Psoas muscle (tissue), 8 donors: ENCODE measurements around the gene C16orf87. TPM values are rescaled to one million over a fixed set of nuclear protein-coding genes. Genes with fewer than 3 reads are reported as not detected.

Experiments
- ATAC-seq, 4 donors: fragments of 200-7000 bp; cut with Tn5 transposase; one replicate each; pipeline ENCODE4 v1.9.1; 2020; ENCODE audit warnings: moderate library complexity in 3 of 4, mild to moderate bottlenecking in 2 of 4
- DNase-seq, 2 donors: peaks; one replicate each; pipeline ENCODE4 v3.0.0-alpha.2; 2020
- H3K27ac ChIP-seq: fragments of 200-600 bp; one replicate; pipeline ENCODE4 v1.8.0; 2022
- H3K27me3 ChIP-seq, 3 donors: fragments of 200-600 bp in 1 of 3; one replicate each; pipeline versions ENCODE4 v1.6.1 to v1.8.0; 2013 to 2022; ENCODE audit warnings: low read length in 2 of 3, mild to moderate bottlenecking in 2 of 3, moderate library complexity in 1 of 3; ENCODE audit not compliant: insufficient read depth in 3 of 3
- H3K36me3 ChIP-seq, 2 donors: fragments of 200-600 bp in 1 of 2; one replicate each; pipeline versions ENCODE4 v1.6.1 to v1.8.0; 2013 to 2022; ENCODE audit warnings: low read depth in 1 of 2, mild to moderate bottlenecking in 1 of 2, moderate library complexity in 1 of 2; ENCODE audit not compliant: insufficient read depth in 1 of 2
- H3K4me1 ChIP-seq: fragments of 200-600 bp; one replicate; pipeline ENCODE4 v1.8.0; 2022
- H3K4me3 ChIP-seq: fragments of 200-600 bp; one replicate; pipeline ENCODE4 v1.8.0; 2022; ENCODE audit warnings: mild to moderate bottlenecking
- H3K9me3 ChIP-seq: fragments of 200-600 bp; one replicate; pipeline ENCODE4 v1.8.0; 2022
- CTCF ChIP-seq: fragments of 200-600 bp; IDR thresholded peaks from one replicate; pipeline ENCODE4 v1.8.0; 2022; ENCODE audit warnings: antibody characterized with exemption
- WGBS, 3 donors: extraction: QIAGEN DNeasy Blood & Tissue Kit; methylation state at CpG; one replicate each; pipeline versions ENCODE4 v1.1.6 to v1.1.7; 2013; 5-methylcytosine and 5-hydroxymethylcytosine counted together
- intact Hi-C, 2 donors: fragments of 100-400 bp; cut with DNase I; formaldehyde crosslinking; loops; one replicate each; pipeline versions ENCODE4 v1.11.0 to v1.14.2; 2022
- polyA plus RNA-seq, 3 donors: library from polyadenylated mRNA; stranded (reverse); fragments of 200-250 nt; gene quantifications; one replicate each; pipeline ENCODE4 v1.2.3, GENCODE V29; 2013
- total RNA-seq, 4 donors: library from RNA; stranded (reverse); fragmentation: NEBNext Ultra II Directional in 2 of 4; extraction: Animal tissue kit (Norgen Biotek cat#: 25700) in 2 of 4; gene quantifications; one replicate each; pipeline versions ENCODE4 v1.2.1 to v1.2.4, GENCODE V29; 2021 to 2023
- donor health status: healthy with polysubstance abuse.
- donor health status: DM: no; HTN: no; CAD: no; lungs with moderate emphysema.
- donor health status: Bipolar disorder and iron deficiency.
- donor health status: healthy.
- donor health status: DM: yes; HTN: yes; CAD: no.
- donor health status: DM: no; HTN: no; CAD: no.
- donor health status: DM: no; HTN: no; CAD: no.
- donor health status: DM: yes; HTN: yes; CAD: no.

The C16orf87 gene
- total and polyA plus RNA-seq, 7 donors = 5.8 to 29.4 (median 20.1) TPM

GRCh38 chr16:46852130-46852529, 21.1 kb upstream of the C16orf87 start:
- H3K36me3 ChIP-seq = no peaks in the 10 kb centered on the region
- no peaks in the 10 kb centered on the region for H3K4me1 ChIP-seq
- intact Hi-C loops = loop anchor here (5.0 kb wide), 1 partner anchor 75 kb away; no protein-coding TSS in a partner anchor
- no peaks in the 10 kb centered on the region for H3K9me3 ChIP-seq
- H3K27ac ChIP-seq = no peak overlapping the region
- H3K4me3 ChIP-seq = no peak overlapping the region
- DNase-seq (no peak), ATAC-seq (no peak)
- H3K27me3 ChIP-seq = no peaks in the 10 kb centered on the region
- WGBS, 3 donors = 72 to 84% (median 80%) methylated on average over 3 of the region's 3 CpGs
- TF ChIP-seq CTCF = no peak

- Histone ChIP-seq H3K27me3 (peaks cover 0 to under 1% (median 0%) of the 10 kb centered on the region in 3 donors), H3K36me3 (no peaks in the 10 kb centered on the region), H3K9me3 (no peaks in the 10 kb centered on the region), H3K4me1 (no peaks in the 10 kb centered on the region), H3K4me3 (no peak overlapping the region), H3K27ac (no peak overlapping the region)
- no peak for ATAC-seq
- 64 to 76% (median 73%) methylated on average over 5 of the region's 5 CpGs for WGBS, 3 donors
- DNase-seq = no peak
- no peak for TF ChIP-seq CTCF
- intact Hi-C loops = loop anchor here (5.0 kb wide), 1 partner anchor 76 kb away; no protein-coding TSS in a partner anchor
Observed at GRCh38 chr16:46850619-46851555, 19.9 kb upstream of the C16orf87 start.

GRCh38 chr16:46848768-46849764, 18.1 kb upstream of the C16orf87 start:
- H3K4me3 ChIP-seq = no peak overlapping the region
- WGBS, 3 donors = 55 to 61% (median 55%) methylated on average over 5 of the region's 5 CpGs
- DNase-seq (no peak), ATAC-seq (no peak)
- no peak overlapping the region for H3K27ac ChIP-seq
- H3K9me3 ChIP-seq = no peaks in the 10 kb centered on the region
- intact Hi-C loops = no loop called here
- H3K4me1 ChIP-seq = no peaks in the 10 kb centered on the region
- H3K27me3 ChIP-seq = peaks cover 0 to 4% (median 0%) of the 10 kb centered on the region in 3 donors
- no peaks in the 10 kb centered on the region for H3K36me3 ChIP-seq
- TF ChIP-seq CTCF = no peak

GRCh38 chr16:46845952-46846351, 15.0 kb upstream of the C16orf87 start:
- DNase-seq (no peak), ATAC-seq (peak in 2 of 4 donors; percentile 33 to 44)
- no peaks in the 10 kb centered on the region for H3K4me1 ChIP-seq
- no peak overlapping the region for H3K27ac ChIP-seq
- no peak overlapping the region for H3K4me3 ChIP-seq
- peaks cover 0 to 4% (median 1%) of the 10 kb centered on the region in 3 donors for H3K27me3 ChIP-seq
- no peaks in the 10 kb centered on the region for H3K9me3 ChIP-seq
- intact Hi-C loops = no loop called here
- no peak for TF ChIP-seq CTCF
- WGBS, 3 donors = 89 to 94% (median 94%) methylated on average over 5 of the region's 5 CpGs
- no peaks in the 10 kb centered on the region for H3K36me3 ChIP-seq
